Heart left ventricle (tissue), 13 donors: ENCODE results near the gene GADD45B.

Experiments used
- POLR2A ChIP-seq, 2 donors: fragments of 450-650 bp; IDR thresholded peaks; one replicate each; pipeline ENCODE4 v1.6.1; 2017; ENCODE audit warnings: antibody characterized with exemption in 2 of 2, mild to moderate bottlenecking in 2 of 2, moderate library complexity in 2 of 2
- TF ChIP-seq, protein P1 (sequence below), 12 donors: fragments of 200-600 bp; sonication (generic) in 4 of 12; IDR thresholded peaks; one replicate each; pipeline versions ENCODE4 v1.5.0 to v1.8.0; 2018 to 2022; ENCODE audit warnings: antibody characterized with exemption in 12 of 12, mild to moderate bottlenecking in 5 of 12
- donor health status: ischemic (EF 13 %, LVEDD 7.1; RV severe dilation, severe dysfunction).
- donor health status: DM: no; HTN: yes; CAD: no.
- donor health status: DM: no; HTN: no; CAD: no.
- donor health status: ischemic (EF 25% LVEDD 6.9; RV normal size, moderate dysfunction).
- donor health status: ischemic (EF 25% LVEDD 5.7; RV mildly dilated, moderate dysfunction).
- donor health status: ischemic (EF 35%, LVEDD 5.7; RV mildly dilated, moderate dysfunction).
- donor health status: nonischemic (EF 11% LVEDD 7.7; RV severe dilation, severe dysfunction).
- donor health status: DM: yes; HTN: yes; CAD: no.
- donor health status: PGD.
- donor health status: ischemic (EF 29% LVEDD 5.4; RV normal size, mild dysfunction).
- donor health status: nonischemic (EF 23%, LVEDD 6.1; RV moderate dilation, normal function).

DNA sequence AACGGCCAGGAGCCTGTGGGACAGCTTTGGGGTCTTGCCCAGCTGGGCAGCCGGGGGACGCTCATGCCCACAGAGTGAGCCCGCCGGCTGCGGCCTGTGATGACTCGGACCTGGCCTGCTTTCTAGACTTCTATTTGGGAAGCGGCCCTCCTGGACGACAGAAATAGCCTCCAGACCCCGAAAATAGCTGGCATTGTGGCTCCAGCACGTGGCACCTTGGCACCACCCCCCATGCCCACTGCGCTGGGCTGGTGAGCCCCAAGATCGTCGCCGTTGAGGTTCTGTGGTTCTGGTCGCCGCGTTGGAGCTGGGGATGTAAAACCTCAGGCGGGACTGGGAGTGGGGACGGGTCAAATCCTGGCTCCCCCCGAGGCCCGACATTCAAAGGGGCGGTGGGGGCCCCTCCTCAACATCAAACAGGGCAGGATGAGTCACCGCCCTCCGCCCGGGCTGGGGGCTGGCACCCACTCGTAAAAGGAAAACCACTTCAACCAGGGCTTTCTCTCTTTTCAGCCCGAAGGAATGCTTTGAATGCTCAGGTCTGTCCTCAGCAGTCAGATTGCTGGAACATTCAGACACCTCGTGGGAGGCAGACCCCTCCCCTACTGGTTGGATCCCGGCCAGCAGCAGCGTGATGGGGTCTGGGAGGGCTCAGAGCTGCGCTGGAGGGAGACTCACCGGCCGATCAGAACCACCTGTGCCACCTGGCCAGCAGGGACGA lies 42.1 kb downstream of the GADD45B start:
- TF ChIP-seq, protein P1, sequence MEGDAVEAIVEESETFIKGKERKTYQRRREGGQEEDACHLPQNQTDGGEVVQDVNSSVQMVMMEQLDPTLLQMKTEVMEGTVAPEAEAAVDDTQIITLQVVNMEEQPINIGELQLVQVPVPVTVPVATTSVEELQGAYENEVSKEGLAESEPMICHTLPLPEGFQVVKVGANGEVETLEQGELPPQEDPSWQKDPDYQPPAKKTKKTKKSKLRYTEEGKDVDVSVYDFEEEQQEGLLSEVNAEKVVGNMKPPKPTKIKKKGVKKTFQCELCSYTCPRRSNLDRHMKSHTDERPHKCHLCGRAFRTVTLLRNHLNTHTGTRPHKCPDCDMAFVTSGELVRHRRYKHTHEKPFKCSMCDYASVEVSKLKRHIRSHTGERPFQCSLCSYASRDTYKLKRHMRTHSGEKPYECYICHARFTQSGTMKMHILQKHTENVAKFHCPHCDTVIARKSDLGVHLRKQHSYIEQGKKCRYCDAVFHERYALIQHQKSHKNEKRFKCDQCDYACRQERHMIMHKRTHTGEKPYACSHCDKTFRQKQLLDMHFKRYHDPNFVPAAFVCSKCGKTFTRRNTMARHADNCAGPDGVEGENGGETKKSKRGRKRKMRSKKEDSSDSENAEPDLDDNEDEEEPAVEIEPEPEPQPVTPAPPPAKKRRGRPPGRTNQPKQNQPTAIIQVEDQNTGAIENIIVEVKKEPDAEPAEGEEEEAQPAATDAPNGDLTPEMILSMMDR (IDR thresholded peaks at IDR 0.05) = no peak
- no peak for TF ChIP-seq POLR2A (IDR thresholded peaks at IDR 0.05)
